CD4-positive, alpha-beta T cell treated with Interleukin-15 for 4 hours (primary cell): ENCODE measurements around the gene PRUNE1.

Experiments
- DNase-seq: peaks from one replicate; pipeline ENCODE4 v3.0.0-alpha.2; 2020; ENCODE audit warnings: low spot score

The PRUNE1 gene

GRCh38 chr1:151050051-151050688 lies 41.9 kb downstream of the PRUNE1 start:
- no peak for DNase-seq

DNA sequence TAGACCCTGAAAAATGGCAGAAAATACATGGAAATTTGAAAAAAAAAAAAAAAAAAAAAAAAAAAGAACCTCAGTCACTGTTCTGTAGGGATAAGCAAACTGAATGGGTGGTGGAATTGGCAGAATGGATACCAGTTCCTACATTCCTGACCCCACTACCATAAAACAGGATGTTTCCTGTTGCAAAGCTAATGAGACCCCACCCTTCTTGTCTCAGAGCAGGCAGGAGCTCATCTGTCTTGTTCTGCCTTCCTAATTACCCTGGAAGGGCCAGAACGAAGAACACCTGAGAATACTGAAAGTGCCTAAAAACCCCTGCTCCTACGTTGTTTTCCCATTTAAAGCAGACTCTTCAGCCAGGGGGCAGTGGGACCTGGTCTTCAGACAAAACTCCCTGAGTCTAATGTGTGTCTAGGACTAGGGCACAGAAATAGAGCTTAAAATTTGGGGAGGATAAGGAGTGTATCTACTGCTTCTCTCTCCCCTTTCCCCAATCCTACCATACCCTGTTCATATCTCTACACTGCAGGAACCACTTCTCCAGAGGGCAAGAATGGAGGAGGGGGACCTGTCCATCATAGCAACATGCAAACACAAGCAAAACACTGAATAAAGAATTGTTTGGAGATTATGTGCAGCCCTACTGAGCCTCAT lies 43.2 kb downstream of the PRUNE1 start:
- DNase-seq = no peak

GRCh38 chr1:151054971-151055547 lies 46.8 kb downstream of the PRUNE1 start:
- no peak for DNase-seq

DNA sequence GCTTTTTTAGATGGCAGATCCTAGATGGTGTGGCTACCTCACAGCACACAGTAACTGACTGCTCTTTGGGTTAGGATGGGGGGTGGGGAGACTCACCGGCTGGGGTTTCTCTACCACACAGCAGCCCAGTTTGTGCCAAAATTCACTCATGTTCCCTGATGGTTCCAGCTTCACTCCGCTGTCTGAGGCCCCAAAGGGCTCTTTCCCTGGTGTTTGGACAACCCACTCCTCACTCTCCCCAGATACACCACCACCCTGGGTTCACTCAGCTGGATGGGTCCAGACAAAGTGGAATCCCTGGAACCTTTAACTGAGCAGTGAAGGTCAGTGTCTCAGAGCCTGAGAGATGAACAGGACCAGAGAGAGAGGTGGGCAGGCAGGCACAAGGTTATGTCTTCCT lies 47.3 kb downstream of the PRUNE1 start:
- no peak for DNase-seq

- peak; percentile 71 for DNase-seq
Measured at GRCh38 chr1:151056149-151056548, 47.9 kb downstream of the PRUNE1 start.

GRCh38 chr1:151058692-151059091 lies 50.4 kb downstream of the PRUNE1 start:
- DNase-seq = no peak

GRCh38 chr1:151059109-151060006 lies 51.1 kb downstream of the PRUNE1 start, which contains the start of gene CDC42SE1:
TSS of gene CDC42SE1 (minus strand) at chr1:151059622. CDS start at chr1:151055730, 3,892 bp downstream.
- DNase-seq = peak; percentile 83

DNA sequence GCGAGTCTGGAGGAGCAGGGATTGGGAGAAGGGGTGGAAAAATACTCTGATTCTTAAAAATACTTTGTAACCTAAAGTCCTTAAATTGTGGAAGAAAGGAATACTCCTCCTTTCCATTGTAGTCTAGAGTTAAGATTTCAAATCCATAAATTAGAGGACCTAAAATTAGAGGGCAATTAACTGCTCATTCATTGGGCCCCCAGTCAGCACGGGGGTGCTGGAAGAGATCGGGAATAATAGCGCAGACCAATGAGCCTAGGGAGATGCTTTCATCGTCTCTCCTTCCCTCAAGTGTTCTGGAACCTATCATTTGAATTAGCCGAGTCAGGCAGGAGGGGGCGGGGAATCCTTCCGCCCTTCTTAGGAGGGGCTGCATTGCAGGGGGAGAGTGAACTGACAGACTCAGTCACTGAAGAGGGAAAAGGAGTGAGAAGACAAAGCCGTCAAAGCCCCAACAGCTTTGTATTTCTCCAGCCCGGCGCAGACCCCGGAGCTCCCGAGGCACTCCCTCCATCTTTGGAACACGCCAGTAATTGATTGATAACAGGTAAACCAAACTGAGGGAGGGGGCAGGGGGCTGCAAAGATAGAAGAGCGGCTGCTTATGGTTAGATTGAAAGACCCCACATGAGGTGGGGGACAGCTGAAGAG lies 51.9 kb downstream of the PRUNE1 start, which contains the start of gene MLLT11:
Gene MLLT11, plus strand, starts transcription at position 391 of the 650 bp plus-strand sequence. CDS start 6,828 bp downstream, outside the sequence.
- DNase-seq = no peak

DNA sequence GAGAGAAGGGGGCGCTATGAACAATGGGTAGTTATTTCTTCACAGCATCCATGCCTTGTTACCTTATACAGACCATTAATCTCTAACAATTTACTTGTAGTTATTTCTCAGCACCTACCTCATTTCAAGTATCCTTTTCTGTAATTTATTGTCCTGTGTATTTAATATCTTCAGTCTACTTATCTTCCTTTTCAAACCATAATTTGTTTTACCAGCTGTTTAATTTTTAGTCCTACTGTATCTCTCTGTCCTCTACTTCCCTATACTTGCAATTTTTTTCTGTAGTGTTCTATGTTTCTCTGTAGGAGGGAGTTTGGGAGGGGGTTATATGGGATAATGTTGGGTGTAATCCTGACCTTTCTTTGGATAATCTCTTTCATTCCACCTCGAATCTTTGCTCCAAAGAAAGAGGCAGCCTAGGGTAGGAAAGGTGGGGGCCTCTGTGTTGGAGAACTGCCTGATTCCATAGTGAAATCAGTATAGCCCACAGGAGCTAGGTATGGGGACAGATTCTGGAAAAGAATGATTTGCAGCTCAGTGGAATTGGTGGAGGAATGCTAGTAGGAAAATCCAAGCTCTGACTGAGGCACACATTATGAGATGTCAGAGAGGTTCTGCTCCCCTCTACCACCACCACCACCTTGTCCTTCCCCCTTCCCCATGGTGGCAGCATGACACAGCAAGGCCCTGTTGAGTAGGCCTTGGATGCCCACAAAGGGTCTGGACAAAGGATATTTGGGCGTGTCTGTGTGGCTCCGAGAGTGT lies 52.6 kb downstream of the PRUNE1 start:
- no peak for DNase-seq

- DNase-seq = no peak
Measured at GRCh38 chr1:151061704-151062103, 53.5 kb downstream of the PRUNE1 start.

DNA sequence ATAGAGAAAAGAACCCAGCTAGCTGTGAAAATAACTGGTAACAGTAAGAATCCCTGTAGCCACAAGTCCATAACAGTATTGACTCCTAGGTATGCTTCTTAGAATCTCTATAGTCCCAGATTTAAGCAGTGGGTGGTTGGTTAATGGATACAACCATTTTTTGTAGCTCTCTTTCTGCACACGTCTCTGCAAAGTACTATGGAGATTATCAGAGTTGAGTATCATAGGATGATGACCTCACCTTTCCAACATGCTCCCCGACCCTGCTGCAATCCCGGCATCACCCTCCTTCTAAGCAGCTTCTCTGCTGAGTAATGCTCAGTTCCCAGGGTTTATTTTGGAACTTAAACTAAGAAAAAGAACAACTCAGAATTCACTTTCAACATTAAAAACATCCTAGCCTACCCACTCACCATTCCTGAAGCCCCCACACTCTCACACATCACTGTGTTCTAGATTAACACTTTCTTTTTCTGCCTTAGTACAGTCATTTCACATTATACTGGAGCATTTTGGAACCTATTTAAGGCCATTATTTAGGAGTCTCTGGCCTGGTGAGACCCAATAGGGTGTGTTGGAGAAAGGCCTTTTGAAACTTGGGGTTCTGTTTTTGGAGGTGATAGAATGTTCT lies 54.6 kb downstream of the PRUNE1 start:
- DNase-seq = no peak

- no peak for DNase-seq
Measured at GRCh38 chr1:151065089-151065645, 56.9 kb downstream of the PRUNE1 start.

GRCh38 chr1:151067185-151067584 lies 58.9 kb downstream of the PRUNE1 start:
- DNase-seq = no peak

DNA sequence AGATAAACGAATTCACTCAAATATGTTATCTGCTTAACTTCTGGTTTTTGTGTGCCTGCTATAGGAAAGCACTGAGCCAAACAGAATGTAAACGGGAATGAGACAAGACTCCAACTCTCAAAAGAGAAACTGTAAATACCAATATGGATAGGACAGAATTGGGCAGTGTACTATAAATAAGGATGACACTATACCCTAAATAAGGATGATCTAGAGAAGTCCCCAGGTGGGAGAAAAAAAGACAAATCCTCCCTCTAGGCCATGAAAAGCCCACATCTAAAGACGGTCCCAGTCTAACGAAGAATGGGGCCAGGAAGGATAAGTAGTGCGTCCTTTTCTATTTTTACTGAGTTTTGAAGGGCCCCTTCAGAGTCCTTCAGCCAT lies 60.8 kb downstream of the PRUNE1 start:
- no peak for DNase-seq

- peak; percentile 85 for DNase-seq
Measured at GRCh38 chr1:151070474-151071276, 62.4 kb downstream of the PRUNE1 start, which contains the start of gene GABPB2. TSS of gene GABPB2 (plus strand) at chr1:151070761. CDS start at chr1:151088190, 17,429 bp downstream.

GRCh38 chr1:151072224-151072623 lies 64.0 kb downstream of the PRUNE1 start:
- no peak for DNase-seq
